Vagina (tissue), 2 donors: Measurements from ENCODE around the gene CCDC32. TPM values are rescaled to one million over a fixed set of nuclear protein-coding genes. Genes with fewer than 3 reads are reported as not detected.

Experiments
- DNase-seq, 2 donors: peaks; one replicate each; pipeline ENCODE4 v3.0.0-alpha.2; 2017; ENCODE audit errors: extremely low spot score in 2 of 2
- H3K27ac ChIP-seq: fragments of 200-600 bp; sonication (generic); one replicate; pipeline ENCODE4 v1.5.1; 2019
- H3K27me3 ChIP-seq: fragments of 200-600 bp; sonication (generic); one replicate; pipeline ENCODE4 v1.5.1; 2019
- H3K36me3 ChIP-seq, 2 donors: fragments of 200-600 bp; sonication (generic); one replicate each; pipeline ENCODE4 v1.5.1; 2017 to 2019
- H3K4me1 ChIP-seq: fragments of 200-600 bp; sonication (generic); one replicate; pipeline ENCODE4 v1.5.1; 2019
- H3K4me3 ChIP-seq, 2 donors: fragments of 200-600 bp; sonication (generic); 1 replicate in 1 of 2; 2 replicates in 1 of 2; pipeline ENCODE4 v1.5.1; 2016 to 2019
- H3K9me3 ChIP-seq: fragments of 200-600 bp; sonication (generic); one replicate; pipeline ENCODE4 v1.5.1; 2019
- CTCF ChIP-seq, 3 experiments: fragments of 450-650 bp in 2 of 3; fragments of 200-600 bp in 1 of 3; sonication (generic) in 1 of 3; IDR thresholded peaks; one replicate each; pipeline ENCODE4 v1.5.1; 2017 to 2019; ENCODE audit warnings: antibody characterized with exemption in 3 of 3, mild to moderate bottlenecking in 2 of 3, moderate library complexity in 2 of 3
- POLR2A ChIP-seq, 2 donors: fragments of 450-650 bp; IDR thresholded peaks; one replicate each; pipeline ENCODE4 v1.6.1; 2017; ENCODE audit warnings: antibody characterized with exemption in 2 of 2, mild to moderate bottlenecking in 2 of 2, moderate library complexity in 2 of 2
- POLR2AphosphoS5 ChIP-seq, 2 donors: sonication (generic); formaldehyde crosslinking; IDR thresholded peaks; one replicate each; pipeline ENCODE4 v1.9.0; 2017; ENCODE audit warnings: antibody characterized with exemption in 2 of 2, mild to moderate bottlenecking in 2 of 2, low read depth in 1 of 2; ENCODE audit not compliant: insufficient read depth in 1 of 2
- intact Hi-C: fragments of 100-400 bp; cut with DNase I; formaldehyde crosslinking; loops from one replicate; pipeline ENCODE4 v1.15.1; 2023
- total RNA-seq: library from RNA; depleted of rRNA; stranded (reverse); fragments of >200 nt; gene quantifications from one replicate; pipeline ENCODE4 v1.2.3, GENCODE V29; 2016

CCDC32 gene
- total RNA-seq, 1 donor from 2014 or later: 20.6 TPM

GRCh38 chr15:40545457-40545856 is 19.4 kb downstream of the CCDC32 start:
- Histone ChIP-seq H3K27me3 (no peaks in the 10 kb centered on the region), H3K9me3 (no peaks in the 10 kb centered on the region), H3K36me3 (peaks cover 0 to 7% of the 10 kb centered on the region in 2 donors), H3K27ac (no peak overlapping the region), H3K4me3 (no peak overlapping the region), H3K4me1 (no peaks in the 10 kb centered on the region)
- intact Hi-C loops: no loop called here
- no peak for DNase-seq
- TF ChIP-seq POLR2AphosphoS5 (IDR thresholded peaks at IDR 0.05; ENCODE audit: insufficient read depth in 1 of 2, low read depth in 1 of 2) (no peak), POLR2A (IDR thresholded peaks at IDR 0.05) (no peak), CTCF (IDR thresholded peaks at IDR 0.05) (no peak)

GRCh38 chr15:40543631-40544294 is 21.1 kb downstream of the CCDC32 start:
- TF ChIP-seq POLR2A (IDR thresholded peaks at IDR 0.05) (no peak), POLR2AphosphoS5 (IDR thresholded peaks at IDR 0.05; ENCODE audit: insufficient read depth in 1 of 2, low read depth in 1 of 2) (no peak), CTCF (IDR thresholded peaks at IDR 0.05) (no peak)
- H3K27ac ChIP-seq: no peak overlapping the region
- DNase-seq: no peak
- H3K9me3 ChIP-seq: no peaks in the 10 kb centered on the region
- no peak overlapping the region for H3K4me3 ChIP-seq
- no peaks in the 10 kb centered on the region for H3K36me3 ChIP-seq
- intact Hi-C loops: no loop called here
- H3K27me3 ChIP-seq: no peaks in the 10 kb centered on the region
- H3K4me1 ChIP-seq: no peaks in the 10 kb centered on the region

GRCh38 chr15:40543082-40543481 is 21.8 kb downstream of the CCDC32 start:
- H3K27me3 ChIP-seq: no peaks in the 10 kb centered on the region
- no peaks in the 10 kb centered on the region for H3K4me1 ChIP-seq
- intact Hi-C loops: no loop called here
- H3K9me3 ChIP-seq: no peaks in the 10 kb centered on the region
- DNase-seq: no peak
- H3K4me3 ChIP-seq: no peak overlapping the region
- H3K27ac ChIP-seq: no peak overlapping the region
- no peaks in the 10 kb centered on the region for H3K36me3 ChIP-seq
- TF ChIP-seq POLR2AphosphoS5 (IDR thresholded peaks at IDR 0.05; ENCODE audit: insufficient read depth in 1 of 2, low read depth in 1 of 2) (no peak), POLR2A (IDR thresholded peaks at IDR 0.05) (no peak), CTCF (IDR thresholded peaks at IDR 0.05) (no peak)

- intact Hi-C loops: no loop called here
- Histone ChIP-seq H3K4me3 (no peak overlapping the region), H3K9me3 (no peaks in the 10 kb centered on the region), H3K27ac (no peak overlapping the region), H3K4me1 (no peaks in the 10 kb centered on the region), H3K36me3 (no peaks in the 10 kb centered on the region), H3K27me3 (no peaks in the 10 kb centered on the region)
- TF ChIP-seq POLR2AphosphoS5 (IDR thresholded peaks at IDR 0.05; ENCODE audit: insufficient read depth in 1 of 2, low read depth in 1 of 2) (no peak), CTCF (IDR thresholded peaks at IDR 0.05) (no peak), POLR2A (IDR thresholded peaks at IDR 0.05) (no peak)
- DNase-seq: no peak
These were observed 25.9 kb downstream of the CCDC32 start for GRCh38 chr15:40538976-40539375.

GRCh38 chr15:40536501-40536900 is 28.3 kb downstream of the CCDC32 start:
- H3K9me3 ChIP-seq: no peaks in the 10 kb centered on the region
- no peaks in the 10 kb centered on the region for H3K36me3 ChIP-seq
- no peak overlapping the region for H3K27ac ChIP-seq
- no peaks in the 10 kb centered on the region for H3K27me3 ChIP-seq
- intact Hi-C loops: no loop called here
- no peak for DNase-seq
- TF ChIP-seq CTCF (IDR thresholded peaks at IDR 0.05) (no peak), POLR2A (IDR thresholded peaks at IDR 0.05) (no peak), POLR2AphosphoS5 (IDR thresholded peaks at IDR 0.05; ENCODE audit: insufficient read depth in 1 of 2, low read depth in 1 of 2) (no peak)
- H3K4me3 ChIP-seq: no peak overlapping the region
- no peaks in the 10 kb centered on the region for H3K4me1 ChIP-seq
